OCI-LY1 (cell line): Measurements from ENCODE around the gene MEIOSIN.

ENCODE experiments used
- CTCF ChIP-seq: fragments of 200-600 bp; sonication (generic), shearing (Covaris generic); IDR thresholded peaks from 2 replicates; pipeline ENCODE4 v1.5.1; 2017; ENCODE audit warnings: mild to moderate bottlenecking, antibody characterized with exemption, low read length, moderate library complexity, mixed read lengths
- EZH2 ChIP-seq: fragments of 200-600 bp; sonication (generic), shearing (Covaris generic); IDR thresholded peaks from 2 replicates; pipeline ENCODE4 v1.8.0; 2017; ENCODE audit warnings: borderline replicate concordance, mixed run types, mild to moderate bottlenecking, antibody characterized with exemption, low read length, moderate library complexity, mixed read lengths

GRCh38 chr19:45746866-45747265 lies 13.6 kb downstream of the MEIOSIN start:
- no peak for TF ChIP-seq CTCF
- TF ChIP-seq EZH2, result no peak
